ENCODE measurements around the gene LAMA3.
A peak's percentile ranks its signal among the peaks of the same experiment; 100 is the strongest.

LAMA3 gene

DNA sequence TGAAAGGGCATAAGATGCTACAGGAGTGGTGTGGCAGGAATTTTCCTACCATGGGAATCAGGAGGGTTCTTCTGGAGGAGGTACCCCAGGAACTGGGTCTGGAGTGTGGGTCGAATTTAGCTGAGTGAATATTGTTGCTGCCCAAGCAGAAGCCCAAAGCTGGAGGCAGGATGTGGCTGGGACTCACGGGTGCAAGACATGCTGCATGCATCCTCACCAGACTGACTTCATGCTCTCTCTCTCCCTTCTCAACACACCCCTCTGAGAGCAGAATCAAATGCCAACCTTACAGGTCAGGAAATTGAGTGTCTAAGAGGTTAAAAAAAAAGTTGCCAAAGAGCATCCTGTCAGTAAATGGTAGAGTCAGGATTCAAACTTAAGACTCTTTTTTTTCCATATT is 246.6 kb downstream of the LAMA3 start:
- no peak for DNase-seq (ENCODE audit: low read depth in 2 of 2)

GRCh38 chr18:23936381-23936958 is 247.2 kb downstream of the LAMA3 start:
- DNase-seq (ENCODE audit: low read depth in 2 of 2), result no peak

DNA sequence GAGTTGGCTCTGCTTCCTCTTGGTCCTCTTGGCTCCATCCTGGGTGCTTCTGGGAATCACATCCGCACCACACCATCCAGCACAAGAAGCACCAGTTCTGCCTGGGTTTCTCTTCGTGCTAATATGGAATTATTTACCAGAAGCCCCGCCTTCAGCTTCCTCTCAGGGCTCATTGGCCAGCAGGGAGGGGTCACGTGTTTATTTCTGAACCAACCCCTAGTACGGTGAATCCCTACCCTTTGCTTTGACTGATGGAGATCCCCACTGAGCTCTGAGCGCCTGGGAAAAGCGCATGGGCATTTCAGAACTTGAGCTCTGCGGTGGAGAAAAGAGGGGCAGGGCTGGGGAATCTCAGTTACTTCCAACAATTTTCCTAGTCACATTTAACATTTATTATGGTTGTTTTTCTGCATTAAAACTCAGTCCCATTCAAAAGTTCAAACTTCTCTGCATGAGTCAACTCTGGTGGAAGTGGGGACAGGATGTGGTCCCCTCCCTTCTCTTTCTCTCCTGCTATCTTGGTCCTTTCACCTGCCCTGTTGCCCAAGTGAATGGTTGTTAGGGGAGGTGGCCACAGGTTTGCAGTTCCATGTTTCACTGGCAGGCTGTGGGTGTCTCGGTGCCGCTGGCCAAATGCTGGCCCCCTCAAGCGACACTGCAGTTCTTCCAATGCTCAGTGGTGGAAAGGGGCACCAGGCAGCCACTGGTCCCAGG is 248.9 kb downstream of the LAMA3 start:
- DNase-seq (ENCODE audit: low read depth in 2 of 2), result no peak

DNA sequence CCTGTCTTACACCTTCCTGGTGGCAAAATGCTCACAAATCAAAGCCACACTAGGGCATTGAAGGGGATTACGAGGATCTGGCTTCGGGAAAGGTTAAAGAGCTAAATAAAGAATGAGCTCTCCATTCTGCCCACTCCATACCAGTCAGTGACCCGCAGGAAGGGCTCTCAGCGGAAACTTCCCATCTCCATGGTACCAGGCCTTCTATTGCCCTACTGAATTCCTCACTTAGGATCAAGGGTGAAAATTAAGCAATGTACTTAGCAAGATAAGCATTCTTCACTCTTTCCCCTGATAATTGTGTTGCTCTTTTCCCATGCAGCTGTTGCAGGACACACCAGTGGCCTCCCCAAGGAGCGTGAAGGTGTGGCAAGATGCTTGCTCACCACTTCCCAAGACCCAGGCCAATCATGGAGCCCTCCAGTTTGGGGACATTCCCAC is 249.7 kb downstream of the LAMA3 start:
- no peak for DNase-seq (ENCODE audit: low read depth in 2 of 2)

GRCh38 chr18:23939366-23939765 is 250.1 kb downstream of the LAMA3 start:
- DNase-seq (ENCODE audit: low read depth in 2 of 2), result no peak

DNA sequence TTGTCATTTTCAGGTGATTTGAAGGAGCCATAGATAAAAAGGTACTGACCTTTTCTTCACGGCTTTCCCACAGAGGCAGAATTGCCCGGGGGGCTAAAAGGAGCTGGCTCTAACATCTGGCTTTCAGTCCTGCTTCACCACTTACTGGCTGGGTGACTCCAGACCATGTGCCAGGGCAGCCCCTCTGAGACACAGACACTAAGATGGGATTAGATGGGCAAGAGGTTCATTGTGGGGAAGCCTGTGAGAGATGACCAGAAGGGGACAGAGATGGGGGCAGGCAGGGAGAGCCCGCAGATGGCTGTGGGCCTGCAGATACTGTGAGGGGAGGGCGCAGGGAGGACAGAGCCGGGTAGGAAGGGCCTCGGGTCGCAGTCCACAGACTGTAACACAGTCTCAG is 250.6 kb downstream of the LAMA3 start:
- no peak for DNase-seq (ENCODE audit: low read depth in 2 of 2)

GRCh38 chr18:23941791-23942190 is 252.5 kb downstream of the LAMA3 start:
- DNase-seq (ENCODE audit: low read depth in 2 of 2), result no peak

- DNase-seq (ENCODE audit: low read depth in 2 of 2), result peak in 1 of 2 donors; percentile 9
Observed at GRCh38 chr18:23943104-23943503, 253.9 kb downstream of the LAMA3 start.

- no peak for DNase-seq (ENCODE audit: low read depth in 2 of 2)
Observed at GRCh38 chr18:23943903-23944624, 254.8 kb downstream of the LAMA3 start.

GRCh38 chr18:23945416-23946079 is 256.3 kb downstream of the LAMA3 start:
- no peak for DNase-seq (ENCODE audit: low read depth in 2 of 2)

- no peak for DNase-seq (ENCODE audit: low read depth in 2 of 2)
Observed at GRCh38 chr18:23949863-23950262, 260.6 kb downstream of the LAMA3 start.

DNA sequence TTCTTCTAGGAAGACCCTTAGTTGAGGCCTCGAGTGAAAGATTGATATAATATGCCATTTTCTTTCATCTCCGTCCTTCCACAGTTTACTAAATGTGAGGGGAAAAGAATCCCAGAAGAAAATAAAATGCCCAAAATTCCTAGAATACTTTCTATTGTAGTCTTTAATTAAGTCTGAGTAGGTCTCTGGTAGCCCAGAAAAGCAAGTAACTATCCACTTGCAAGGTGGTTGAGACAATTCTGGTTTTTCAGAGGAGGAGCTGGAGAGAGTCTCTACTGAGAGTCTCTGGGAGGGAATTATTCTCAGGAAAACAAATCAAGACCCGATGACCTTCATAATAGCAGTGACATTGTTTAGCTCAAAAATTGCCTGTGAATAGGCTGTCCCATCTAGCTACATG is 261.4 kb downstream of the LAMA3 start:
- no peak for DNase-seq (ENCODE audit: low read depth in 2 of 2)

DNA sequence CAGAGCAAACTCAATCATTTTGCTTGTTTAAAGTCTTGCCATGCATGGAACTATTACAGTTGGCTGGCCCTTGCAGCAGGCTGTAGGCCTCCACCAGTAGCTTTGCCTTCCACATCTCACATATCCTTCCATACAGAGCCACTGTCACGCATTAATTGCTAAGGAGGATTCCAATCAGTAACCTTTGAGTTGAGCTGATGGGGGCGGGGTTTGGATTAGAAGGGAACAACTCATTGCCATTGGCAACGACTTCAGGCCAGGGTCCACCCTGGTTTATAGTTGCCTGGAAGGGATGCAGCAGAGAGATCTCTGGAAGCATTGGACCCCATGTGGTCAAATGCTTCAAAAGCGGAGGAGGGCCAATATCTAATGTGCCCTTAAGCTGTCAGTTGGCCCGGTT is 262.0 kb downstream of the LAMA3 start:
- DNase-seq (ENCODE audit: low read depth in 2 of 2), result no peak

DNA sequence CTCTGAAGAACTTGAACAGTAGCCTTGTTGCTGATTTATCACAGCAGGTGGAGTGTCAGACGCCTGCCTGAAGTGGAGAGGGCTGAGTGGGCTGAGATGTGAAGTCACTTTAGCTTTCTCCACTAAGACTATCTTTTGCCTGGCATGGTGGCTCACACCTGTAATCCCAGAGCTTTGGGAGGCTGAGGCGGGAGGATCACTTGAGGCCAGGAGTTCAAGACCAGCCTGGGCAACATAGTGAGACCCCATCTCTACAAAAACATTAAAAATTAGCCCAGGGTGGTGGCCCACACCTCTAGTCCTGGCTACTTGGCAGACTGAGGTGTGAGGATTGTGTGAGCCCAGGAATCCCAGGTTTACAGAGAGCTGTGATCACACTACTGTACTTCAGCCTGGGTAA is 264.7 kb downstream of the LAMA3 start:
- no peak for DNase-seq (ENCODE audit: low read depth in 2 of 2)

GRCh38 chr18:23956483-23956882 is 267.2 kb downstream of the LAMA3 start:
- no peak for DNase-seq (ENCODE audit: low read depth in 2 of 2)

DNA sequence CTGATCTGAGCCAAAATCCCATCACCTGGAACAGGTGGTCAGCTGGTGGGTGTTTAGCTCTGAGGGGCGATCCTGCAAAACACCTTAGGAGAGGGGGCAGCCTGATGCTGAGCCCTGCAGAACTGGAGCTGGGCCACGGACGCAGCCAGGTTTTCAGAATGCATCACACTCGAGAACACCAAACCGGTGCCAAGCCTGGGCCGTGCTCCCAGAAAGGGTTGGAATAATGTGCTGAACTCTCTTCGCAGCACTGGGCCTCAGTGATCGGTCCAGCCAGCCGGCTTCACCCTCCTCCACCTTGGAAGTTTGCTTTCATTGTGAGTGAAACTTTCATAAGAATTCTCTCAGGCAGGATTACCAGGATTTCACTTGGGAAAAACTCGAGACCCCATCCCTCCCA is 268.8 kb downstream of the LAMA3 start:
- no peak for DNase-seq (ENCODE audit: low read depth in 2 of 2)

DNA sequence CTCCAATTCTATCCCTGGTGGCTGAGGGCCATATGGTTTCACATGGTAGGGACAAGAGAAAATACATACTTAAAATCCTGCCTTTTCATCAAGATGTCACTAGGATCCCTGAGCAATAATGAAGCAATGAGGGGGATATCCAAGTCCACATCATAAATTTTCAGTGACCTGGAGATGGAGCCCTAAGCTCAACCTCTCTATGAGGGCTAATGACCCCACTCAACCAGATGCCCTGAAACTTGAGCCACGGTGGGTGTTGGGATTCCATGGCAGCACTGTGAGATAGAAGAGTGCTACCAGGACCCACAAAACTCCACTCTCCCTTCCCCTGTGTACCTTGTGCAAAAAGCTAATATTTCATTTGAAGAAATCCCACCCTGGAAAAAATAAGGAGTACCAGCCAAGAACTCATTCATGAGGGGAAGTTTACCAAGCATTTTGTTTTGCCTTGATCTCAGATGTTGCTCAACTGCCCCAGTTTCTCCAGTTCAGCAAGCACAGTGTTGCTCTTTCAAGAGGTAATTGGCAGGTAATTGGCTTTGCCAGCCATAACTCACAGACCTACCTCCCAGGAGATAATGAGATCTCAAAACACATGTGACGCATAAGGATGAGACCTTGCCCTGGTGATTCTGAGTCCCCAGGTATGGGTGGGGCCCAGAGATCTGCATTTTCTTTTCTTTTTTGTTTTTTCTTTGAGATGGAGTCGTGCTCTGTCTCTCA is 274.4 kb downstream of the LAMA3 start:
- no peak for DNase-seq (ENCODE audit: low read depth in 2 of 2)

GRCh38 chr18:23964282-23965238 is 275.3 kb downstream of the LAMA3 start:
- peak in 1 of 2 donors; percentile 36 for DNase-seq (ENCODE audit: low read depth in 2 of 2)

DNA sequence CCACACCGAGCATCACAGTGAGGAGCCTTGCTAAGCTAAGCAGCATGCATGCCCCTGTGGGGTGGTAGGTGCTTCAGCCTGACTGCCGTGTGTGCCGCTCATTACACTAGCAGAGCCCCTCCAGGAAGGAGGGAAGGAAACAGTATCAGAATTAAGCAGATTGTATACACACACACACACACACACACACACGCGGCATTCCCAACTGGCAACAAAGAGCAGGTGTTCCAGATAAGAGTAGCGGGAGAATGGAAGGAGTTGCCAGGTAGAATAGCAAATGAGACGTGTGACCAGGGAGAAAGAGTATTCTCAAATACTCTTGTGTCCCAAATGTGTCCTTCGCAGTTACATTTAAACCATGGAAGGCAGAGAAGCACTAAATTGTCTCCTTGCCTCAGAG is 277.7 kb downstream of the LAMA3 start:
- no peak for DNase-seq (ENCODE audit: low read depth in 2 of 2)

DNA sequence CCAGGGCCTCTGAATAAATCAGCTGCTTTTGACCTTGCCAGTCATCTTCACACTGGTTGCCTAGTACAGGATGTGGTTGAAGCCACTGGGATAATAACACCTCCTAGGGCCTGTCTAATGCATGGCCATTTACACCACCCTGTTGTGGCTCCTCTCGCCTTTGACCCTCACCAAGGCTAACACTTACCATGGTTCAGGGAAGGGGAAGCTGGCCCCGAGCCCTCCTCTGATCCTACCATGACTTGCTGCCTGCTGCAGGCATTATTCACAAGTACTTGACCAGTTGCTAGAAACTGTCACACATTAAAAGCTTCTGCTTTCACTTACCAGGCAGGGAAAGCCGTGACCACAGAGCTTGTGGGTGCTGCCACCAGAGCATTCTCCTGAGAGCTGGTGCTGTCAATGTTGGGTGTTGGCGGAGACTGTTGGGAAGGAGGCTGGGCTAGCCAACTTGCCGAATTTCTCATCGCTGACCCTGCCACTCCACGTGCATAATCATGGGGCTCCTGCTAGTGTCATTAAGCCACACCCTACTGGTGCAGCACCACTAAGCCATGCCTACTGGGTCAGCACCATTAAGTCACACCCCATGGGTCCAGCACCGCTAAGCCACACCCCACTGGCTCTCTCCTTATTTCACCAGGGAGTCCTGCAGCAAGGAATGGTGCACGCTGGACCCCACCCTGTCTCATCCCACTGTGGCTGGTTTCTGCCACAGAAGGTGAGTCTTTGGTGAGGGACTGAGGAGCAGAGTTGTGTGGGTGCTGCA is 278.3 kb downstream of the LAMA3 start:
- DNase-seq (ENCODE audit: low read depth in 2 of 2), result peak in 1 of 2 donors; percentile 15

Measured in stimulated activated CD4-positive, alpha-beta T cell treated with anti-CD3 and anti-CD28 coated beads, Interleukin-1b, Interleukin-23, amount 100 ng/mL, for 4 hours (primary cell).